Large intestine (tissue), 3 donors: ENCODE data around the gene MPG. TPM values are rescaled to one million over a fixed set of nuclear protein-coding genes. Genes with fewer than 3 reads are reported as not detected.

Experiments
- DNase-seq, 2 donors: peaks; one replicate each; pipeline versions ENCODE4 v3.0.0 to v3.0.0-alpha.2; 2013
- H3K27ac ChIP-seq: one replicate; pipeline ENCODE4 v1.5.1; 2013; ENCODE audit warnings: low read length
- H3K27me3 ChIP-seq: 2 replicates; pipeline ENCODE4 v1.6.1; 2013; ENCODE audit warnings: low read length; ENCODE audit not compliant: control insufficient read depth, insufficient read depth
- H3K36me3 ChIP-seq: 2 replicates; pipeline ENCODE4 v1.6.1; 2013; ENCODE audit warnings: low read length; ENCODE audit not compliant: control insufficient read depth, insufficient read depth
- H3K4me1 ChIP-seq: one replicate; pipeline ENCODE4 v1.6.1; 2013; ENCODE audit warnings: low read length; ENCODE audit not compliant: control insufficient read depth, insufficient read depth
- H3K4me3 ChIP-seq: one replicate; pipeline ENCODE4 v1.5.1; 2013; ENCODE audit warnings: low read length
- H3K9me3 ChIP-seq: one replicate; pipeline ENCODE4 v1.6.1; 2013; ENCODE audit warnings: mild to moderate bottlenecking, low read depth, low read length, moderate library complexity; ENCODE audit not compliant: control insufficient read depth
- WGBS: methylation state at CpG from one replicate; pipeline ENCODE4 v1.1.5; 2013; ENCODE audit warnings: low lambda C conversion rate; ENCODE audit not compliant: insufficient coverage; 5-methylcytosine and 5-hydroxymethylcytosine counted together
- polyA plus RNA-seq: library from polyadenylated mRNA; unstranded; fragments of 120-200 nt; gene quantifications from one replicate; pipeline ENCODE4 v1.2.1, GENCODE V29; 2013

The MPG gene
- polyA plus RNA-seq, 1 donor = 31.2 TPM

DNA sequence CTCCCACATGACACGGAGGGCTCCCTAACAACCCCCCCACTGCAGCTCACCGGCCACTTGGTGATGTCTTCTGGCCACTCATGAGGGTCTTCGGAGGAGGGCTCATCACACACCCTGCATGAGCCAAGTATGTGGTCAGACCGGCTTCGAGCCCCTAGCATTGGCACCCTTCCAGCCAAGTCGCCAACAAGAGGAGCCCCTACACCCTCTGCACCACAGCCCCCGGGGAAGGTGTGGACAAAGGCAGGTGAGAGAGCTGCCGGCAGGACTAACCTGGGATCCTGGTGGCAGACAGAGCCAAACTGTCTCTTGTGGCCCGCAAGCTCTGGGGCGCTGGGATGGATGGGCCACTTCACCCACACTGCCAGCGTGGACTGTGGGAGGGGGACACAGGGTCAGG, 17.9 kb upstream of the MPG start:
- H3K9me3 ChIP-seq = no peaks in the 10 kb centered on the region
- WGBS = no CpG with 5 or more reads among the region's 11 CpGs
- H3K27ac ChIP-seq = no peak overlapping the region
- no peak overlapping the region for H3K4me3 ChIP-seq
- no peak for DNase-seq
- no peaks in the 10 kb centered on the region for H3K4me1 ChIP-seq
- H3K27me3 ChIP-seq = no peaks in the 10 kb centered on the region
- peaks cover 74% of the 10 kb centered on the region for H3K36me3 ChIP-seq

DNA sequence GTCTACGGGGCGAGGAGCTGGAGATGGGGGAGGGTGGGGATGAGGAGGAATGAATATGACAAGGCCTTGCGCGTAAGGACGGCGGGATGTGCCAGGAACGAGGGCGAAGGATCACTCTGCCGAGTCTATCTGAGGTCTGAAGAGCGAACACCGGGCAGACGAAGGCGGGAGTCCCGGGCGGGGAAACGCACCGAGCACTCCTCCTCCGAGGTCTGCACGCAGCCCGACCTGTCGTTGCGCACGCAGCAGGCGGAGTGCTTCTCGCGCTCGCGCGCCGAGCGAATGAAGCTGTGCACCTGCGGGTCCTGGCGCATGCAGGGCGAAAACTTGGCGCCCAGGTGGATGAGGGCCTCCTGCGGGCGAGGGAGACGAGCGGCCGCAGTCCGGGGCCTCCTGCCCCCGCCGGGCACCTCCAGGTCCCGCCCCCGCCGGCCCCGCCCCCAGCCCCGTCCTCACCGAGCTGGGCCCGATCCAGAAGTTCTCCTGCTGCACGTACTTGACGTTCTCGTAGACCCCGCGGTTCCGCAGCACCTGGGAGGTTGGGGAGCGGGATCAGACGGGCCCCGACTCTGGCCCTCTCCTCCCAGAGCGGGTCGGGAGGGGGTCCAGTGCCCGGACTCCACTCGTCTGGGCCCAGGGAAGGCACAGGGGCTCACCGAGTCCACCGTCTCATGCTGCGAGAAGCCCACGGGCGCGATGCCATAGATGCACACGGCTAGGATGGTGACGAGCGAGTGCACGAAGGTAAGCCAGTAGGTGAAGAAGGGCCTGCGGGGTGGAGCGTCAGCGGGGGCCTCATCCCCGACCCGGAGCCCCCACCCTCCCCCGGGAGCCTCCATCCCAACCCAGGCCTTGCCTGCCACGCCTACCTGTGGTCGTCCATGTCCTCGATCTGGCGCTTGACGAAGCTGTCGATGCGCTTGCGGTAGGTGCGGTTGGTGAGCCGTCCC, 16.8 kb upstream of the MPG start:
- Histone ChIP-seq H3K4me1 (no peaks in the 10 kb centered on the region), H3K4me3 (no peak overlapping the region), H3K9me3 (no peaks in the 10 kb centered on the region), H3K27ac (no peak overlapping the region), H3K27me3 (no peaks in the 10 kb centered on the region), H3K36me3 (peaks cover 67% of the 10 kb centered on the region)
- no CpG with 5 or more reads among the region's 89 CpGs for WGBS
- no peak for DNase-seq

DNA sequence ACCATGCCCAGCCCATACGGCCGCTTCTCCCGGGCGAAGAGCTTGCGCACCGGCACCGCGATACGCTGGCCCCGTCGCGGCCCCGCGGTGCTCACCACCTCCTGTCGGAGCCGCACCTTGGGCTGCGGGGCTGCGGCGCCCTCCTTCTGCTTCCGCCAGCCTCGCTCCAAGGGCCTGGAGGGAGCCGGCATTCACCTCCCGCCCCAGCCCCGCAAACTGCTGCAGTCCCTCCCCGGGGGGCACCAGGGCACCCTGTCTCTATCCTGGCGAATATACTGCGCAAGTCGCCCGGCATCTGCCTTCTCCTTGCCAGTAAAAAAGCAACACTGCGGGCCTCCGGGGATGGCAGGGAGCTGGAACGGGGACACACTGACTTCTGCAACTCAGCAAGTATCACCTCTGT, 16.1 kb upstream of the MPG start:
- Histone ChIP-seq H3K36me3 (peaks cover 60% of the 10 kb centered on the region), H3K27me3 (no peaks in the 10 kb centered on the region), H3K9me3 (no peaks in the 10 kb centered on the region), H3K4me3 (no peak overlapping the region), H3K4me1 (no peaks in the 10 kb centered on the region), H3K27ac (no peak overlapping the region)
- WGBS = no CpG with 5 or more reads among the region's 32 CpGs
- DNase-seq = no peak

DNA sequence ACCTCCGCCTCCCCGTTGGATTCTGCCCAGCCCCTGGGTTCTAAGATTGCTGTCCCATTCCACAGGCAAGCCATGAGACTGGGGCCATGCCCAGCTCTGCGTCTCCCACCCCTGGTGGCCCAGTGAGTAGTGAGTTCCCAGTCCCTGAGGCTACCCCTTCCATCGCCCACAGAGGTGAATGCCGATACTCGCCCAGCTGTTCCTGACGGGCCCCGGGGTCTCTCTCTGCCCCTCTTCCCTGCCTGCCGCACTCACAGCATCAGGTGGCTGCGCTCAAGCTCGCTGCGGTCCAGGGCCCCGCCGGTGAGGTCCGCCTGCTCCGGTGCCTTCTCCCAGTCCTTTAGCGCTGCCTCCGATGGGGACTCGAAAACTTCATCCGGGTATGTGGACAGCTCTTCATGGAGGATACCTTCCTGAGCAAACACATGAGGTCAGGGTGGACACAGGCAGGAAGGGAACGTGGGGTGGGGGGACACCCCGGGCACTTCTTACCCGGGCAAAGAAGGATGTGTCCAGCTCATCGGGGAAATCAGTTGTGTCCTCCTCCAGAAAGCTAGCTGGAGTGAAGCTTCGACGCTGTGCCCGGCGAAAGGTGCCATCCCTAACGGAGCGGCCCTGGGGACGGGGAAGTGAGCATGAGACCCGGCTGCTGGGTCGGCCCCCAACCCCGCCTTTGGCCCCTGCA, 15.6 kb upstream of the MPG start:
- Histone ChIP-seq H3K36me3 (peaks cover 57% of the 10 kb centered on the region), H3K9me3 (no peaks in the 10 kb centered on the region), H3K27ac (no peak overlapping the region), H3K27me3 (no peaks in the 10 kb centered on the region), H3K4me1 (no peaks in the 10 kb centered on the region), H3K4me3 (no peak overlapping the region)
- no peak for DNase-seq
- WGBS = no CpG with 5 or more reads among the region's 34 CpGs

DNA sequence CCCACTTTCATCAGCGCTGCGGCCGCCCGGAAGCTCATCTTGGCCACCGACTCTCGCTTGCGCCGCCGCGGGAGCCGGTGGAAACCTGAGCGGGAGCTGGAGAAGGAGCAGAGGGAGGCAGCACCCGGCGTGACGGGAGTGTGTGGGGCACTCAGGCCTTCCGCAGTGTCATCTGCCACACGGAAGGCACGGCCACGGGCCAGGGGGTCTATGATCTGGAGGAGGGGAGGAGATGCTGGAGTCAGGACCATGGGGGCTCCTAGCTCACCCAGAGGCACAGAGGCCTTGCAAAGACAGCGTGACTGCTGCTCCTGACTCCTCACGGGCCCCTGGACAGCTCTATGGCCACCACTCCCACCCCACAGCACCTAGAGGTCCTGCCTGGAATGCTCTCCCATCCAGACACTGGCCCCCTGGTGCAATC, 15.0 kb upstream of the MPG start:
- Histone ChIP-seq H3K9me3 (no peaks in the 10 kb centered on the region), H3K4me1 (no peaks in the 10 kb centered on the region), H3K4me3 (no peak overlapping the region), H3K27me3 (no peaks in the 10 kb centered on the region), H3K27ac (no peak overlapping the region), H3K36me3 (peaks cover 53% of the 10 kb centered on the region)
- no CpG with 5 or more reads among the region's 21 CpGs for WGBS
- DNase-seq = no peak

DNA sequence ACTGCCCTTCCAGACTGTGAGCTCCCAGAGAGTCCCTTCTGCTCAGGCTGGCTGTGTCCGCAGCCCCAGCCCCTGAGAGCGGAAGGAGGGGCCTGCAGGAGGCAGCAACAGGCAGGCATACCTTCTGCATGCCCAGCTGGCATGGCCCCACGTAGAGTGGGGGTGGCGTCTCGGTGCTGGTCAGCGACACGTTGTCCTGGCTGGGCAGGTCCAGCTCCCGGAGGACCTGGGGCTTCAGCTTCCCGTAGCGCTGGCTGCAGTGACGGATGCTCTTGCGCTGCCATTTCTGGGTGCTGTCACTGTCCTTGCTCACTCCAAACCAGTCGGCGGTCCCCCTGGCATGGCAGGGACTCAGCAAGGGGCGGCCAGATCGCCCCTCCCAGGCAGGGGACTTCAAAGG, 14.6 kb upstream of the MPG start:
- no CpG with 5 or more reads among the region's 16 CpGs for WGBS

DNA sequence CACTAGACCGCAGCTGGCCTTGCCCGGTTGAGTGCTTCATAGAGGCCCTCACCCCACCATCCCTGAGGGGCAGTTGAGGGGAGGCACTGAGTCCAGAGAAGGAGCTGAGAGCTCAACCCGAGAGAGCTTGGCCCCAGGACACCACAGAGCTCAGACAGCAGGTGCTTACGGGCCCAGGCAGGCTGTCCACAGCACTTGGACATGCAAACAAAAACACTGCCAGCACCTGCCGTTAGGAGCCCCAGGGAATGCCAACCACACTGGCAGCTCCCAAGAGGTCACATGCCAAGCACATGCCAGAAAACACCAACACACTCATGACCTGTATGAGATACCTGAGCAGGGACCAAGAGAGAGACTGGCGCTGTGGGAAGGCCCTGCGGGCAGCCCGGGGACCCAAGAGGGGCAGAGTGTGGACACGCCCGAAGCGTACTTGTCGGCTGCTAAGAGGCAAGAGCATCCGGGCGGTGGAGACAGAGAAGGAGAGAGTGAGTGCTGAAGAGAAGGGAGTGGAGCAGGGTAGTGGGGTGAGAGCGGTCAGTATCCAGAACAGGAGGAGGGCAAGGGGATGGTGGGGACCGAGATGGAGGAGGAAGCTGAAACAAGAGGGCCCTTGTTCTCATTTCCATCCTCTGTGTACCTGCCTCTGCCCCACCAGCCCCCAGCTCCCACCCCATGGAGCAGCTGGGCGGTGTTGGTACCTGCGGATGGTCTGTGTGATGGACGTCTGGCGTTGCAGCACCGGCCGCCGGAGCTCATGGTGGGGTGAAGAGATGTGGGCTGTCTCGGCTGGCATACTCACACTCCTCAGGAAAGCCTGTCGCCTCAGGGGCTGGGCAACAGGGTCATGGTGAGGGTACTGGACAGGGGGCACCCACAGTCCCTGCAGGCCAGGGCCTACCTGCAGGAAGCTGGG, 13.8 kb upstream of the MPG start:
- Histone ChIP-seq H3K4me3 (no peak overlapping the region), H3K36me3 (peaks cover 40% of the 10 kb centered on the region), H3K27ac (no peak overlapping the region), H3K4me1 (no peaks in the 10 kb centered on the region), H3K27me3 (no peaks in the 10 kb centered on the region), H3K9me3 (no peaks in the 10 kb centered on the region)
- DNase-seq = no peak
- no CpG with 5 or more reads among the region's 25 CpGs for WGBS

More for the DNA sequence above, 14.6 kb upstream of the MPG start:
- H3K36me3 ChIP-seq = peaks cover 48% of the 10 kb centered on the region
- no peaks in the 10 kb centered on the region for H3K27me3 ChIP-seq
- no peaks in the 10 kb centered on the region for H3K9me3 ChIP-seq
- no peaks in the 10 kb centered on the region for H3K4me1 ChIP-seq
- H3K27ac ChIP-seq = no peak overlapping the region
- no peak for DNase-seq
- H3K4me3 ChIP-seq = no peak overlapping the region

DNA sequence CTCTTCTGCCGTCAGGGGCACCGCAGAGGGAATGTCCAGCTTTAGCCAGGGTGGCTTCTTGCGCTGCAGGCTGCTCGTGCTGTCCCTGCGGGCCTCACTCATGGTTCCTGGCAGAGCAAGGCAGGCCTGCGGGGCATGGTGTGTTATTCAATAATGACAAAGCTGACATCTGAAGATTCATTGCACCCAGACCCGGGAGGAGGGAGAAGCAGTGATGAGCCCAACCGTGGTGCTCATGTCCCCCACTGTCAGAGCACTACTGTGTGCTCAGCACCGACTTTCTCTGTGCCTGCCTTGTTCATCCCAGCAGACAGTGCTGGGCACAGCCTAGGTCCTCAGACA, 13.1 kb upstream of the MPG start:
- Histone ChIP-seq H3K4me3 (no peak overlapping the region), H3K36me3 (peaks cover 34% of the 10 kb centered on the region), H3K27me3 (no peaks in the 10 kb centered on the region), H3K4me1 (no peaks in the 10 kb centered on the region), H3K9me3 (no peaks in the 10 kb centered on the region), H3K27ac (no peak overlapping the region)
- no CpG with 5 or more reads among the region's 9 CpGs for WGBS
- no peak for DNase-seq

DNA sequence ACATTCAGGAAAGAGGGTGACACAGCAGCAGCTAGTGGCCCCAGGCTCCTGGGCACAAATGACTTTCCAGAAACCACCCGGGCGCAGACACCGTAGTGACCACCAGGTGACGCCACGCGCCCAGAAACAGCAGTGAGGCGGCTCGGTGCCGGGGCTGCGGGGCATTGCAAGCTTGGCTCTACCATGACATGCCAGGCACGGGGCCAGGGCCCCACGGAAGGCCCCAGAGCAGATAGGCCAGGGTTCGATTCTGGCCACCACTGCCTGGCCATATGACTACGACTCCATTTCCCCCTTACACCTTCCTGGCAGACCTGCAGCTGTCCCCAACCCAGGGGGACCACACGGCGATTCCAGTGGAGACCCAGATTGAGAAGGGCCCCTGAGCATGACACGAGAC, 12.3 kb upstream of the MPG start:
- Histone ChIP-seq H3K27me3 (no peaks in the 10 kb centered on the region), H3K36me3 (peaks cover 28% of the 10 kb centered on the region), H3K9me3 (no peaks in the 10 kb centered on the region), H3K4me3 (no peak overlapping the region), H3K27ac (no peak overlapping the region), H3K4me1 (peaks cover under 1% of the 10 kb centered on the region)
- peak; percentile 57 to 62 for DNase-seq
- no CpG with 5 or more reads among the region's 17 CpGs for WGBS
